ENCODE results near the gene METTL4. TPM values are rescaled to one million over a fixed set of nuclear protein-coding genes. Genes with fewer than 3 reads are reported as not detected.

The METTL4 gene
- total RNA-seq = 12.0 TPM

GRCh38 chr18:2571200-2572170, at the start of gene METTL4, which contains the start of gene NDC80:
METTL4 (minus strand) TSS chr18:2571505; CDS start chr18:2567216, 4,289 bp downstream.
NDC80 (plus strand) TSS chr18:2571557; CDS start chr18:2572986, 1,429 bp downstream.

Small RNA genes within 50 kb of the gene (small RNA-seq; reads per million reads assigned to genes)
- not detected for gene RF00019 (ENCODE audit: low replicate concordance)
- not detected for gene RF01233 (ENCODE audit: low replicate concordance)

Other genes starting within 250 kb of the METTL4 start
- 7.4 TPM for gene NDC80, start 52 bp upstream of the METTL4 start, total RNA-seq
- gene SMCHD1, start 84.2 kb upstream of the METTL4 start, total RNA-seq = 102 TPM

All from metanephros (tissue), 2 donors.